22Rv1 (cell line): ENCODE data around the gene FAM241A.

Source experiments
- CTCF ChIP-seq: fragments of 450-650 bp; IDR thresholded peaks from 2 replicates; pipeline ENCODE4 v1.5.1; 2017; ENCODE audit warnings: mild to moderate bottlenecking
- ZFX ChIP-seq: fragments of 450-650 bp; IDR thresholded peaks from 2 replicates; pipeline ENCODE4 v1.6.1; 2017; ENCODE audit warnings: antibody characterized with exemption, borderline replicate concordance

- TF ChIP-seq CTCF, result no peak
- no peak for TF ChIP-seq ZFX
Observed at GRCh38 chr4:112127048-112127637, 18.1 kb upstream of the FAM241A start.
